NB4 (cell line): ENCODE data around the gene SVIL.

Source experiments
- DNase-seq: peaks from one replicate; pipeline ENCODE4 v3.0.0; 2010; ENCODE audit warnings: low read depth
- H3K4me3 ChIP-seq: one replicate; pipeline ENCODE4 v1.5.1; 2011; ENCODE audit warnings: mild to moderate bottlenecking, low read depth, low read length, moderate library complexity
- CTCF ChIP-seq: IDR thresholded peaks from one replicate; pipeline ENCODE4 v1.5.1; 2012; ENCODE audit warnings: low read depth, low read length
- MYC ChIP-seq: IDR thresholded peaks from 2 replicates; pipeline ENCODE4 v1.6.1; 2011; ENCODE audit warnings: low read depth, low read length
- POLR2A ChIP-seq: IDR thresholded peaks from 2 replicates; pipeline ENCODE4 v1.6.1; 2011; ENCODE audit warnings: mild to moderate bottlenecking; ENCODE audit not compliant: insufficient read length; ENCODE audit errors: extremely low read depth
- TF ChIP-seq, protein P1 (sequence below): IDR thresholded peaks from 2 replicates; pipeline ENCODE4 v1.6.1; 2011; ENCODE audit warnings: low read depth, low read length

SVIL gene

GRCh38 chr10:29559996-29560395, 74.8 kb downstream of the SVIL start:
- TF ChIP-seq, protein P1, sequence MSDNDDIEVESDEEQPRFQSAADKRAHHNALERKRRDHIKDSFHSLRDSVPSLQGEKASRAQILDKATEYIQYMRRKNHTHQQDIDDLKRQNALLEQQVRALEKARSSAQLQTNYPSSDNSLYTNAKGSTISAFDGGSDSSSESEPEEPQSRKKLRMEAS = no peak
- TF ChIP-seq CTCF (no peak), POLR2A (no peak), MYC (no peak)
- DNase-seq = no peak
- no peak overlapping the region for H3K4me3 ChIP-seq

DNA sequence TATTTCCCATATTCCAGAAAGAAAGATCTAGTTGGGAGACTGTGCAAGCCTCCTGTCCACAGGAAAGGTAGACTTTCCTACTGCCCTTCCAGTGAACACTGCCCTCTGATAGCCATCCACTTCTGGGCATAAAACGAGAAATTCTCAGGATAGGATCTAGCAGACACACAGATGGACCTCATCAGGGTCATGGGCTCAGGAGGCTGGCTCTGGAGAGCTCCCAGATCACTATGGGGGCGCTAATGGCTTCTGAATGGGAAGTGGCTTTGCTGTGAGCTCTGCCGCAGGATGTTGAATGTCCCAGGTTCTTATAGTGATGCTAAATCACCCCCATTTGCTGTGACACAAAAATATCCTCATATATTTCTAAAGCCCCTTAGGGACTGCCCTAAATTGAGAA, 77.1 kb downstream of the SVIL start:
- no peak for TF ChIP-seq POLR2A
- TF ChIP-seq, protein P1 = no peak
- no peak for TF ChIP-seq MYC
- TF ChIP-seq CTCF = no peak
- no peak for DNase-seq
- H3K4me3 ChIP-seq = no peak overlapping the region

GRCh38 chr10:29555746-29556481, 78.9 kb downstream of the SVIL start:
- DNase-seq = no peak
- no peak overlapping the region for H3K4me3 ChIP-seq
- TF ChIP-seq, protein P1 = no peak
- no peak for TF ChIP-seq CTCF
- no peak for TF ChIP-seq POLR2A
- TF ChIP-seq MYC = no peak

- no peak for TF ChIP-seq MYC
- no peak for TF ChIP-seq POLR2A
- TF ChIP-seq, protein P1 = no peak
- no peak for TF ChIP-seq CTCF
- no peak overlapping the region for H3K4me3 ChIP-seq
- no peak for DNase-seq
Observed at GRCh38 chr10:29555091-29555745, 79.6 kb downstream of the SVIL start.

GRCh38 chr10:29554660-29555059, 80.1 kb downstream of the SVIL start:
- H3K4me3 ChIP-seq = no peak overlapping the region
- peak; percentile 6 for DNase-seq
- TF ChIP-seq, protein P1 = no peak
- TF ChIP-seq POLR2A = no peak
- TF ChIP-seq MYC = no peak
- TF ChIP-seq CTCF = no peak
